Measurements from ENCODE around the gene CDC16. TPM values are rescaled to one million over a fixed set of nuclear protein-coding genes. Genes with fewer than 3 reads are reported as not detected.

The CDC16 gene
- total RNA-seq, 1 experiment from 2014 or later, result 28.6 TPM

Small RNAs within 50 kb of the gene (small RNA-seq; reads per million reads assigned to genes)
- gene MIR4502 (not detected), gene MIR548AR (not detected)

Other genes with a start within 250 kb of the CDC16 start
- 24.9 and 25.1 TPM in 2 replicates for gene RASA3, start 102.3 kb upstream of the CDC16 start, total RNA-seq (2014; rRNA removed; shearing (Covaris generic))
- gene CFAP97D2, start 55.6 kb upstream of the CDC16 start, total RNA-seq (2014; rRNA removed; shearing (Covaris generic)), result not detected in 2 replicates
- 33.5 and 41.9 TPM in 2 replicates for gene UPF3A, start 46.7 kb downstream of the CDC16 start, total RNA-seq (2014; rRNA removed; shearing (Covaris generic))
- gene CHAMP1, start 79.6 kb downstream of the CDC16 start, total RNA-seq (2014; rRNA removed; shearing (Covaris generic)), result 16.1 and 16.9 TPM in 2 replicates

Data from HT-29 (cell line).